ACHN (cell line): ENCODE results near the gene SEPTIN3.
A peak's percentile ranks its signal among the peaks of the same experiment; 100 is the strongest.
"Not testable (repeated sequence)": the region's sequence is repeated elsewhere in the genome, so short reads cannot be mapped to it uniquely, and the experiment has no call there.

ENCODE experiments used
- DNase-seq: peaks from one replicate; pipeline ENCODE4 v3.0.0-alpha.2; 2015
- in situ Hi-C: cut with HindIII; loops from 2 replicates; pipeline ENCODE4 v1.10.0; 2017; ENCODE audit warnings: low sequenced_read_pairs, low pct_ligation_motif_present, low pct_unique_long_range_greater_than_20kb

Gene SEPTIN3

GRCh38 chr22:41939981-41940831 lies 29.0 kb upstream of the SEPTIN3 start:
- in situ Hi-C loops, result no loop called here
- DNase-seq, result no peak

DNA sequence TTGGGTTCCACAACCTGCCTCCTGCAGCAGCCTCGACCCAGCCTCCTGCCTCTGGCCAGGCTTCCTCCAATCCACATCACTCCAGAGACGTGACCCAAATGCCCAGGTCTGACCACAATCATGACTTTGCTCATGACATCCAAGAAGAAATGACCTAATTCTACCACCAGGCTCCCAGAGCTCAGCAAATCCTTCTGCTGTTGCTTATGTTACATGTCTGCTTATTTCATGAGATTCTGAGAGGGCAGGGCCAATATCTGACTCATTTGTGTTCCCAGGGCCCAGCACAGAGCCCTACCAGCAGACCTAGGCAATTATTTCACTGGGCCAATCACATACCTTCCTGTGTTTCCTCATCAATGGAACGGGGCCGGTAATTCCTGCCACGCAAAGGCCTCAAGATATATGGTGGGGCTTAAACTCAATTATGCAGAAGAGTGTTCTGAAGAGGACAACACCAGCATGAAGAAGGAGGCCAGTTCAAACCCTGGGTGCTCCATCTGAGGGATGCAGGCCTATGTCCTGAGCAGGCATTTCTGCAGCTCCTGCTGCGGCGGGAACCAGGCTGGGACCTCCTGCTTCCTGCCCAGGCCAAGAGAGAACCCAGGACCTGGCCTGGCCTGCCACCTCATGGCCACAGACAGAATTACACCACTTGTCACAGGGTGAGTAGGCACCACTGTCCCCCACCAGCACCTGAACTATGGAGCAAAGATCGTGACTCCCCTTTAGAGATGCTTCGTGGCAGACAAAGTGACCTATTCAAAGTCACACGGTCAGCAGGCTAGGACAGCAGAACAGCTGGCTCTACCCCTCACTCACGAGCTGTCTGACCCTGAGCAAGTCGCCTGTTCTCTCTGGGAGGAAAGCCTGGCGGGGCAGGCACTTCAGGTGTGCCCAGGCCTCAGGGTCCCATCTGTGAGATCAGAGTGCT lies 28.1 kb upstream of the SEPTIN3 start:
- DNase-seq, result peak; percentile 77
- in situ Hi-C loops, result no loop called here

- in situ Hi-C loops, result no loop called here
- DNase-seq, result no peak
These were observed 25.5 kb upstream of the SEPTIN3 start for GRCh38 chr22:41943661-41944209.

- peak; percentile 93 for DNase-seq
- in situ Hi-C loops, result no loop called here
These were observed 22.4 kb upstream of the SEPTIN3 start, which contains the start of gene CENPM for GRCh38 chr22:41946629-41947423. Gene CENPM (minus strand): TSS chr22:41947152. CDS start chr22:41947076, 76 bp downstream.

- DNase-seq, result no peak
- in situ Hi-C loops, result no loop called here
These were observed 21.7 kb upstream of the SEPTIN3 start for GRCh38 chr22:41947424-41948080.

DNA sequence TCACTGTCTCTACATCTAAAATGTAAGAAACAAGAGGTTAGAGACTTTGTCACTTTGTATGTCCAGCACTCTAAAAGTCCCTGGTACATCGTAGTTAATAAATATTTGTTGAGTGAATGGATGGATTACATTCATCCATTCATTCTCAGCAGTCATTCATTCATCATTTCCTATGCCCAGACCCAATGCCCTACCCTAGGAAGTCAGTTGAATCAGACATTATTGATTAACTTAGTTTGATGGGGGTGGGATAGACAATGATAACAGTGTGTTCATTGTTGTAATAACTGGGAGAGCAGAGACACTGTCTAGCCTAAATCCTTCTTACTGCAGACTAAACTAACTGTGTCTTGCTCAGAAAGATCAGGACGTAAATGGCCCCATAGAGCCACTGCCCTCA lies 21.1 kb upstream of the SEPTIN3 start:
- in situ Hi-C loops, result no loop called here

DNA sequence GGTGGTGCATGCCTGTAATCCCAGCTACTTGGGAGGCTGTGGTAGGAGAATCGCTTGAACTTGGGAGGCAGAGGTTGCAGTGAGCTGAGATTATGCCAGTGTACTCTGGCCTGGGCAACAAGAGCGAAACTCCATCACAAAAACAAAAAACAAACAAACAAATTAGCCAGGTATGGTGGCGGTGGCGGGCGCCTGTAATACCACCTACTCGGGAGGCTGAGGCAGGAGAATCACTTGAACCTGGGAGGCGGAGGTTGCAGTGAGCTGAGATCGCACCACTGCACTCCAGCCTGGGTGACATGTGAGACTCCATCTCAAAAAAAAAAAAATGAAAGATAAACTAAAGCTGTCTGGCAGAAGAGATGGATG lies 20.3 kb upstream of the SEPTIN3 start:
- DNase-seq, in situ Hi-C loops: not testable (repeated sequence)

More for the DNA sequence above, 21.1 kb upstream of the SEPTIN3 start:
- no peak for DNase-seq

GRCh38 chr22:41949297-41949965 lies 19.8 kb upstream of the SEPTIN3 start:
- in situ Hi-C loops, result no loop called here
- DNase-seq, result no peak

GRCh38 chr22:41951898-41952474 lies 17.3 kb upstream of the SEPTIN3 start, which contains the start of gene SMIM45:
Gene SMIM45 (plus strand): TSS chr22:41952150.
- in situ Hi-C loops, result no loop called here
- DNase-seq, result no peak

GRCh38 chr22:41952713-41953112 lies 16.5 kb upstream of the SEPTIN3 start:
- DNase-seq, result no peak
- in situ Hi-C loops, result no loop called here

DNA sequence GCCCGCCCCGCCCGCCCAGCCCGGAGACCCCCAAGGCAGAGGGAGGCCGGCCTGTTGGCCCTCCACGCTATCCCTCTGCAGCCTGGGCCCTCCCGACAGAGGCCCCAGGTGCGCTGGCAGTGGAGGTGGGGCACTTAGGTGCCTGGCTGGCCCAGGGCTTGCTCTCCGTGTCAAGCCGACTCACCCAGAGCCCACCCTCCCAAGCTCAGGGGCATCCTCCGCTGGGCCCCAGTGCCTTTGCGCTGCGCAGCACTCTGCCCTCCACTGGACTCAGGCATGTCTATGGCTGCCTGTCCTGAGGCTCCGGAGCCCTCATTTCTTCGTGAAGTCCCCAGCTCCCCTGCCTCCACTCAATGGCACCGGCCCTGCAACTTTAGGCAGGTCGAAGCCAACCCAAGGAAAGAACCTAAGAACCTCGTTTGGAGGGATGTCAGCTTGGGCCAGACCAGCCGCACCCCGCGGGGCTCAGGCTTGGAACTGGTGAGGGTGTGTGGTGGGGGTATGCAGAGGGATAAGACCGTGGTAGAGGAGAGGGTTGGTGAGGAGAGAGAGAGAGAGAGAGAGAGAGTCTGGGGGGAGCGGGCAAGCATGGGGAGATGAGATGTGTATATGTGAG lies 11.2 kb upstream of the SEPTIN3 start:
- no peak for DNase-seq
- in situ Hi-C loops, result no loop called here

GRCh38 chr22:41963453-41964111 lies 5.7 kb upstream of the SEPTIN3 start:
- in situ Hi-C loops, result no loop called here

GRCh38 chr22:41964112-41964491 lies 5.1 kb upstream of the SEPTIN3 start:
- in situ Hi-C loops, result no loop called here
- DNase-seq, result no peak

More at GRCh38 chr22:41963453-41964111, 5.7 kb upstream of the SEPTIN3 start:
- no peak for DNase-seq

GRCh38 chr22:41966225-41966606 lies 3.0 kb upstream of the SEPTIN3 start:
- in situ Hi-C loops, result no loop called here
- DNase-seq, result no peak

- peak; percentile 87 for DNase-seq
- in situ Hi-C loops, result no loop called here
These were observed 2.5 kb upstream of the SEPTIN3 start for GRCh38 chr22:41966607-41967240.

DNA sequence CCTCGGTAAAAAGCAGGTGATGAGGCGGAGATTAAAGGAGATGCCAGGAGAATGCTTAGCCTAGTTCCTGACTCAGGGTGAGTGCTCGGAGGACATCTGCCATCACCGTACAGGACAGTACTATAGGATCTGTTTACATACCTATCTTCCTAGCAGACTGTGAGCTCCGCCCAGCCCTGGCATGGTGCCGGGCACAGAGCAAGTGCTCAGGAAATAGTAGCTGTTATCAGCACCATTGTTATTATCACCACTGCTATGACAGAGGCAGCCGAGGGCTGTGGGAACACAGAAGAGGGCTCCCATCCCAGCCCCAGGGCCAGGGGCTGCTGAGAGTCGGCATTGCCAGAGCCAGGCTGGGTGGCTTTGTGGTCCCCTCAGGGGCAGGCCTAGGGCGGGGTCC lies 642 bp upstream of the SEPTIN3 start:
- in situ Hi-C loops, result no loop called here

More for the DNA sequence above, 642 bp upstream of the SEPTIN3 start:
- DNase-seq, result no peak
